AG09319 (cell line): ENCODE data around the gene TRAPPC12.

Experiments used
- DNase-seq: peaks from one replicate; pipeline ENCODE4 v3.0.0-alpha.2; 2010; ENCODE audit warnings: low read depth; ENCODE audit errors: extremely low read depth
- TF ChIP-seq, protein P1 (sequence below): IDR thresholded peaks from 2 replicates; pipeline ENCODE4 v1.5.1; 2011; ENCODE audit warnings: low read depth, mild to moderate bottlenecking, inconsistent platforms, low read length, moderate library complexity

Gene TRAPPC12

DNA sequence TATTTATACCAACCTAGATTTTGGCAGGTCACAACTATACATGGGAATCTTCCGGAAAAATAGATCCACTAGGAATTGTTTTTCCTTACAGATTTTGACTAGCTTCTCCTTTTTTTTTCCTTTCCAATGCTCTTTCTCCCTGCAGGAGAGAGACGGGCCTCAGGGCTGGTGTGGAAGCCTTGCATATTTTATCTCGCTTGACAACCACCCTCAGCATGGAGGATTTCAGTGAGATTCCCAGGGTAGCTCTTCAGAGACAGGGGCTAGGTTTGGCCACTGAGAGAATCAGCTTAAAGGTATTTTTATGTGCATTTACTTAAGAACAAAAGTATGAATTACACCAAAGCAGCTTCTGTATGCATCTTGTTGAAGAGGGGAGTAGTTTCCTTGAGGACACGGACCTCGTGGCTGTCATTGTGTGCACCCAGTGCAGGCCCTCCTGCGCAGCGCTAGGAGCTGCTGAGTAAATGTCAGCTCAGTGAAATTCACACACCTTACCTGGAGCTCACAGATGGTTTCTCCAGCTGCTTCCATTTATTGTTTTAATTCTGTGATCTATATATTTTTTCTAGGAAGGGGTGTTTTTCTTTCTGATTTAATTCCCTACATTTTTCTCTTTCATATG is 54.4 kb downstream of the TRAPPC12 start:
- DNase-seq: no peak
- TF ChIP-seq, protein P1, sequence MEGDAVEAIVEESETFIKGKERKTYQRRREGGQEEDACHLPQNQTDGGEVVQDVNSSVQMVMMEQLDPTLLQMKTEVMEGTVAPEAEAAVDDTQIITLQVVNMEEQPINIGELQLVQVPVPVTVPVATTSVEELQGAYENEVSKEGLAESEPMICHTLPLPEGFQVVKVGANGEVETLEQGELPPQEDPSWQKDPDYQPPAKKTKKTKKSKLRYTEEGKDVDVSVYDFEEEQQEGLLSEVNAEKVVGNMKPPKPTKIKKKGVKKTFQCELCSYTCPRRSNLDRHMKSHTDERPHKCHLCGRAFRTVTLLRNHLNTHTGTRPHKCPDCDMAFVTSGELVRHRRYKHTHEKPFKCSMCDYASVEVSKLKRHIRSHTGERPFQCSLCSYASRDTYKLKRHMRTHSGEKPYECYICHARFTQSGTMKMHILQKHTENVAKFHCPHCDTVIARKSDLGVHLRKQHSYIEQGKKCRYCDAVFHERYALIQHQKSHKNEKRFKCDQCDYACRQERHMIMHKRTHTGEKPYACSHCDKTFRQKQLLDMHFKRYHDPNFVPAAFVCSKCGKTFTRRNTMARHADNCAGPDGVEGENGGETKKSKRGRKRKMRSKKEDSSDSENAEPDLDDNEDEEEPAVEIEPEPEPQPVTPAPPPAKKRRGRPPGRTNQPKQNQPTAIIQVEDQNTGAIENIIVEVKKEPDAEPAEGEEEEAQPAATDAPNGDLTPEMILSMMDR: no peak

GRCh38 chr2:3434654-3435053 is 55.2 kb downstream of the TRAPPC12 start:
- DNase-seq: no peak
- TF ChIP-seq, protein P1: no peak

GRCh38 chr2:3435445-3435844 is 56.0 kb downstream of the TRAPPC12 start:
- DNase-seq: no peak
- TF ChIP-seq, protein P1: no peak

DNA sequence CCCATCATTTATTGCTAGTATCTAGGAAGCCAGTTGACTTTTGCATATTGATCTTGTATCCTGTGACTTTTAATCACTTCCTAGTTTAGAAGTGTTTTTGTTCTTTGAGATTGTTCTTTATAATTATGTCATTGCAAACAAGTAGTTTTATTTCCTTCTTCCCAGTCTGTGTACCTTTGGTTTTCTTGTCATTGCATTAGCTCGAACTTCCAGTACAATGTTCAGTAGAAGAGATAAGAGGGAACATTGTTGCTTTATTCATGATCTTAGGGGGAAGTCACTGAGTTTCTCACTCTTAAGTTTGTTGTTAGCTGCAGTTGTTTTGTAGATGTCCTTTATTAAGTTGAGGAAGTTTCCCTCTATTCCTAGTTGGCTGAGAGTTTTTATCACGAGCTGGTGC is 61.0 kb downstream of the TRAPPC12 start:
- TF ChIP-seq, protein P1: no peak
- DNase-seq: no peak

- DNase-seq: no peak
- TF ChIP-seq, protein P1: no peak
Observed at GRCh38 chr2:3441465-3441864, 62.0 kb downstream of the TRAPPC12 start.

DNA sequence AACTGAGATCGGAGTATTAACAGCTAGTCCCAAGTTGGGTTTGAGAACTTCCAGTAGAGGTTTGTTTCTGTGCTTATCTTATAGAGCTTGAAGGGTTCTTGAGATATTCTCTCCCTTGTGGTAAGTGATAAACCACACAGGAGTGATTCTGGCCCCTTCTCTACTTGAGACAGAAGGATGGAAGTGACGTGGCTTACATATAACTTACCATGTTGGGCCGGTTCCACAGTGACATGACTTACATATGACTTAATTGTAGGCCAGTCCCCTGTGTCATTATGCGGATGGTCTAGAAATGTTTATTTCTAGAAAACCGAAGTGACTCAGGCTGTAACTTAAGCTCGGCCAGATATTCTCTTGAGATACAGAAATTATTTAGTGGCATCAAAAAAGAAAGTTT is 62.7 kb downstream of the TRAPPC12 start:
- TF ChIP-seq, protein P1: no peak
- no peak for DNase-seq

GRCh38 chr2:3443083-3443482 is 63.6 kb downstream of the TRAPPC12 start:
- TF ChIP-seq, protein P1: no peak
- DNase-seq: no peak
